Testis (tissue), 3 donors: ENCODE data around the gene NAIF1. TPM values are rescaled to one million over a fixed set of nuclear protein-coding genes. Genes with fewer than 3 reads are reported as not detected.

Experiments used
- DNase-seq: peaks from one replicate; pipeline ENCODE4 v3.0.0-alpha.2; 2019
- H3K27ac ChIP-seq, 2 donors: fragments of 200-600 bp; sonication (generic); one replicate each; pipeline ENCODE4 v1.5.1; 2019
- H3K27me3 ChIP-seq: fragments of 200-600 bp; sonication (generic); one replicate; pipeline ENCODE4 v1.5.1; 2019
- H3K36me3 ChIP-seq: fragments of 200-600 bp; sonication (generic); one replicate; pipeline ENCODE4 v1.5.1; 2017; ENCODE audit warnings: low read depth; ENCODE audit errors: missing control alignments
- H3K4me1 ChIP-seq: fragments of 200-600 bp; sonication (generic); one replicate; pipeline ENCODE4 v1.5.1; 2019
- H3K4me3 ChIP-seq, 2 donors: fragments of 200-600 bp; sonication (generic); one replicate each; pipeline ENCODE4 v1.5.1; 2017 to 2019
- H3K9me3 ChIP-seq: fragments of 200-600 bp; sonication (generic); one replicate; pipeline ENCODE4 v1.5.1; 2017
- POLR2A ChIP-seq: fragments of 450-650 bp; IDR thresholded peaks from one replicate; pipeline ENCODE4 v1.6.1; 2017; ENCODE audit warnings: antibody characterized with exemption, mild to moderate bottlenecking, moderate library complexity
- WGBS, 2 donors: methylation state at CpG; one replicate each; pipeline ENCODE4 v1.1.5; 2018; 5-methylcytosine and 5-hydroxymethylcytosine counted together
- intact Hi-C: fragments of 100-400 bp; cut with DNase I; formaldehyde crosslinking; loops from one replicate; pipeline ENCODE4 v1.15.1; 2023; ENCODE audit warnings: low total_unique reads
- polyA plus RNA-seq: library from polyadenylated mRNA; stranded (reverse); fragments of 350-450 nt; fragmentation: Illumina TruSeq; extraction: RNeasy Lipid Tissue Mini Kit (QIAGEN cat#74804); gene quantifications from one replicate; pipeline ENCODE4 v1.2.3, GENCODE V29; 2014; ENCODE audit warnings: low read depth, low replicate concordance; ENCODE audit not compliant: insufficient read depth
- total RNA-seq, 2 donors: library from RNA; depleted of rRNA; stranded (reverse); fragments of >200 nt; gene quantifications; one replicate each; pipeline ENCODE4 v1.2.3, GENCODE V29; 2016
- TF ChIP-seq, protein P1 (sequence below), 3 experiments: fragments of 450-650 bp in 2 of 3; fragments of 200-600 bp in 1 of 3; sonication (generic) in 1 of 3; IDR thresholded peaks; one replicate each; pipeline ENCODE4 v1.5.1; 2016 to 2019; ENCODE audit warnings: antibody characterized with exemption in 3 of 3, mild to moderate bottlenecking in 2 of 3, moderate library complexity in 1 of 3

NAIF1 gene
- total and polyA plus RNA-seq, 3 donors from 2014 or later = 18.5 to 25.1 (median 19.4) TPM

DNA sequence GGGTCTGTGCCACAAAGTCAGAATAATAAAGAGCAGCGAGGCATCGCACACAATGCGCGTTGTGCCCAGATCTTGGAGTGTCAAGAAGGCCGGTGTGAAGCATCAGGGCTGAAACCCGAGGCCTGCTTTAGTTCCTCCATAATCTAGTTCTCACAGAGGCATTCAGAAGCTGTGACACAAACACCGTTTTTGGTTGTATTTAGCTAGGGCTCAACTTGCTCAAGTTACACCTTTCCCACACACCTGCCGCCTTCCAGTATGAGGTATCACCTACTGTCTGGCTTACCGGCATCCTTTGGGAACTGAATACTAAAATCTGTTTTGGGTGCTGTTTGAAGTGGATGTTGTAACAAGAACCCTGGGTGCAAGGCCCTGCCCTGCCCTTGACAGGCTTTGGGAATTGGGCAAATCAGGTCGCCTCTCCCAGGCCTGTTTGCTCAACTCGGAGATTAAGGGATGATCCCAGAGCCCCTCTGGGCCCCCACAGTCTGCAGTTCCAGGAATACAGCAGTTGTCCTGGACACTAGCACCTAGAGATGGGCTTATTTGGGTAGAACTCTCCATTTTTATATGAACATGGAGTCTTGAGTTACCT lies 27.9 kb upstream of the NAIF1 start:
- Histone ChIP-seq H3K27me3 (no peaks in the 10 kb centered on the region), H3K4me3 (no peak overlapping the region), H3K9me3 (no peaks in the 10 kb centered on the region), H3K4me1 (peaks cover 69% of the 10 kb centered on the region), H3K36me3 (no peaks in the 10 kb centered on the region), H3K27ac (peak overlapping the region; percentile 69 to 85)
- DNase-seq = no peak
- TF ChIP-seq POLR2A = no peak
- TF ChIP-seq, protein P1, sequence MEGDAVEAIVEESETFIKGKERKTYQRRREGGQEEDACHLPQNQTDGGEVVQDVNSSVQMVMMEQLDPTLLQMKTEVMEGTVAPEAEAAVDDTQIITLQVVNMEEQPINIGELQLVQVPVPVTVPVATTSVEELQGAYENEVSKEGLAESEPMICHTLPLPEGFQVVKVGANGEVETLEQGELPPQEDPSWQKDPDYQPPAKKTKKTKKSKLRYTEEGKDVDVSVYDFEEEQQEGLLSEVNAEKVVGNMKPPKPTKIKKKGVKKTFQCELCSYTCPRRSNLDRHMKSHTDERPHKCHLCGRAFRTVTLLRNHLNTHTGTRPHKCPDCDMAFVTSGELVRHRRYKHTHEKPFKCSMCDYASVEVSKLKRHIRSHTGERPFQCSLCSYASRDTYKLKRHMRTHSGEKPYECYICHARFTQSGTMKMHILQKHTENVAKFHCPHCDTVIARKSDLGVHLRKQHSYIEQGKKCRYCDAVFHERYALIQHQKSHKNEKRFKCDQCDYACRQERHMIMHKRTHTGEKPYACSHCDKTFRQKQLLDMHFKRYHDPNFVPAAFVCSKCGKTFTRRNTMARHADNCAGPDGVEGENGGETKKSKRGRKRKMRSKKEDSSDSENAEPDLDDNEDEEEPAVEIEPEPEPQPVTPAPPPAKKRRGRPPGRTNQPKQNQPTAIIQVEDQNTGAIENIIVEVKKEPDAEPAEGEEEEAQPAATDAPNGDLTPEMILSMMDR (IDR thresholded peaks at IDR 0.05) = no peak
- intact Hi-C loops = no loop called here
- WGBS, 2 donors = 77 to 85% methylated on average over 10 to 11 of the region's 11 CpGs

DNA sequence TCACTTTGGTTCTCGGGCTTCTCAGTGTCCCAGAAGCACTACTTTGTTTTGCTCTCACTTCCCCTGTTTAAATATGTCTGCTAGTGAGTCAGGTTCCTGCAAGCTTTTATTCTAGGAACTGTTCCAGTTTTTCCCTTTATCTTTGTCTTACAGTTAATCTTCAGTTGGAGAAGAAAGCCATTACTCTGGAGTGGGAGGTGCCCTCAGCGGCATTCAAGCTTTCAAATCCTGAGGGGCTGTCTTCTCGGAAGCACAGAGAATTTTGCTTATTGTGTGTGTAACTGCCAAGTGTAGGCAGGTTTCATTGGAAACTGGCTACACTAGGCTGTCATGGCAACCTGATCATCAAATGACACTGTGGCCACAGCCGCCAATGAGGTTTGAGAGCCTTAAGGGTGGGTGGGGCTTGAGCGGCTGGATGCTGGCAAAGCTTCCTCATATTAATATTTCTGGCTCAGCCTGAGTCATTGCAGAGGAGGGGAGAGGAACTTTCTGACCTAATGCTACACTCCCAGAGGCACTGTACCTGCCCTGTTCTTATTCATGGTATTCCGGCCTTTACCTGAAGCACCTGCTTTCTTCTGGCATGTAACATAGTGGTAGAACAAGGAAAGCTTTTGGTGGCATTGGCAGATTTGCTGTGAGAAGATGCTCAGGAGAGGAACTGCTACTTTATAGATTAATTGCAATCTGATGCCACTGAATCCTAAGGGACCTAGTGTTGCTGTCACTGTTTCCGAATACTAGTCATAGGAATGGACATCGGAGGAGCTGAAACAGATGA lies 27.2 kb upstream of the NAIF1 start:
- Histone ChIP-seq H3K36me3 (no peaks in the 10 kb centered on the region), H3K27ac (peak overlapping the region; percentile 78 to 85), H3K4me1 (peaks cover 62% of the 10 kb centered on the region), H3K9me3 (no peaks in the 10 kb centered on the region), H3K27me3 (no peaks in the 10 kb centered on the region), H3K4me3 (no peak overlapping the region)
- DNase-seq = peak; percentile 96
- intact Hi-C loops = no loop called here
- WGBS, 2 donors = 30 to 39% methylated on average over 8 of the region's 8 CpGs
- TF ChIP-seq, protein P1 (IDR thresholded peaks at IDR 0.05) = no peak
- no peak for TF ChIP-seq POLR2A

DNA sequence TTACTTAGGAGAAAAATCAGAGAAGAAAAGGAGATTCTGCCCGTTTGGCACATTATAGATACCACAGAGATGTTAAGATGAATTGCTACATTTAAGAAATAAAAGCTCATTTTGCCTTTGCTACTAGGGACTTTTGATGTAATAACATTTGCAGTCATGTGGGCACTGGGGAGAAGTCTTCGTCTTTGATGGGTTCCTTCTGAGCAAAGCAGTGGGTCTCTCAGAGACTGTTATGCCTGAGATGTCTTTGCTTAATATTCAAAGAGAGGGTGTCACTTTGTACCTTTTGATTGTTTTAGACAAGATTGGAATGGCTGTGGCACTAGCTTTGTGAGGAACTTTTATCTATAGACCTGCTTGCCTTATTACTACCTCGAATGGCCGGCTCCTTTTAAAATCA lies 25.9 kb upstream of the NAIF1 start:
- intact Hi-C loops = no loop called here
- WGBS, 2 donors = 33 to 37% methylated on average over 4 of the region's 4 CpGs
- no peaks in the 10 kb centered on the region for H3K27me3 ChIP-seq

DNA sequence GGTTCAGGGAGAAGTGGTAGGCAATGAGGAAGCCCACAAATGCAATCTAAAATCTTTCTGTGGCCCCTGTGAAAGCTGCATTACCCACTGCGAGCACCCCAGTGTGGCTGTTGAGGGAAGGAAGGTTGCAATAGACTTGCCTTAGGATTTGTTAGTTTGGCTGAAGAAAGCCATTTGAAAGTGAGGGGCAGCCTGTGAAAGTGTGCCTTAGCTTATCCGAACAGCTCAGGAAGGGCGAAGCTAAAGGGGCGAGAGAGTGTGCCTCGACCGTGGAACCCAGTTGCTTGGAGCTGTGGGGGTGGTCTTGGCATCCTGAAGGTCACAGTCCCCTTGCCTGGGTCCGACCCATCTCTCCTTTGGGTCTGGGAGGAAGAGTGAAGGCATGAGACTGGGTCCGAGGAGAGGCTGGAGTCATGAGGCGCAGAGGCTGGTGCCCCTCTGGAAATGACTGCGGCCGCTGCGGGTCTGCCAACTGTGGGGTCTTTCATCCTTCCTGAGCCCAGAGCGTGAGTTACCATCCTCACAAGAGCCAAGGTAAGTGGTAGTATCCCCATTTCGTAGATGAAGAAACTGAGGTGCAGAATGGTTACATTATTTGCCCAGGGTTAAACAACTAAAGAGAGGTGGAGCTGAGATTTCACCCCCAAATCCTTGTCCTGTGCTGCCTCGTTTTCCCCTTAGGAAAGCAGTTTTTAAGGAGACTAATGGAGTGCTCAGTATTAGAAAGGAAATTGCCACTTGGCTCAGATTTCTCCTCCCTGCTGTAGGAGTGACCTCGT lies 25.3 kb upstream of the NAIF1 start:
- Histone ChIP-seq H3K4me1 (peaks cover 49% of the 10 kb centered on the region), H3K36me3 (no peaks in the 10 kb centered on the region), H3K9me3 (no peaks in the 10 kb centered on the region), H3K27me3 (no peaks in the 10 kb centered on the region), H3K4me3 (no peak overlapping the region), H3K27ac (peak overlapping the region; percentile 78 to 85)
- TF ChIP-seq, protein P1 (IDR thresholded peaks at IDR 0.05) = no peak
- TF ChIP-seq POLR2A = no peak
- intact Hi-C loops = no loop called here
- DNase-seq = no peak
- 59 to 69% methylated on average over 10 to 16 of the region's 16 CpGs for WGBS, 2 donors

More for the DNA sequence above, 25.9 kb upstream of the NAIF1 start:
- DNase-seq = no peak
- no peaks in the 10 kb centered on the region for H3K9me3 ChIP-seq
- no peaks in the 10 kb centered on the region for H3K36me3 ChIP-seq
- peak overlapping the region; percentile 78 to 85 for H3K27ac ChIP-seq
- TF ChIP-seq, protein P1 (IDR thresholded peaks at IDR 0.05) = no peak
- no peak for TF ChIP-seq POLR2A
- peaks cover 52% of the 10 kb centered on the region for H3K4me1 ChIP-seq
- no peak overlapping the region for H3K4me3 ChIP-seq
